Transverse colon (tissue), 4 donors: ENCODE measurements around the gene DIAPH3.

ENCODE experiments used
- CTCF ChIP-seq, 5 experiments: fragments of 200-600 bp in 3 of 5; fragments of 450-650 bp in 2 of 5; sonication (generic) in 3 of 5; IDR thresholded peaks; 1 replicate in 2 of 5; 2 replicates in 3 of 5; pipeline ENCODE4 v1.5.1; 2016 to 2017; ENCODE audit warnings: antibody characterized with exemption in 5 of 5, inconsistent platforms in 3 of 5, mild to moderate bottlenecking in 2 of 5, moderate library complexity in 1 of 5
- EP300 ChIP-seq: sonication (generic); formaldehyde crosslinking; IDR thresholded peaks from one replicate; pipeline ENCODE4 v1.6.1; 2017; ENCODE audit warnings: antibody characterized with exemption, low read depth
- POLR2A ChIP-seq: fragments of 450-650 bp; IDR thresholded peaks from one replicate; pipeline ENCODE4 v1.6.1; 2016; ENCODE audit warnings: antibody characterized with exemption, mild to moderate bottlenecking, moderate library complexity
- POLR2AphosphoS5 ChIP-seq, 3 donors: sonication (generic); formaldehyde crosslinking; IDR thresholded peaks; one replicate each; pipeline ENCODE4 v1.6.1; 2016; ENCODE audit warnings: antibody characterized with exemption in 3 of 3

- no peak for TF ChIP-seq CTCF (IDR thresholded peaks at IDR 0.05)
- TF ChIP-seq EP300: no peak
- no peak for TF ChIP-seq POLR2A
- TF ChIP-seq POLR2AphosphoS5 (IDR thresholded peaks at IDR 0.05): no peak
Measured at GRCh38 chr13:59880468-59880867, 283.3 kb downstream of the DIAPH3 start.
